ENCODE results near the gene TNFAIP8L2. TPM values are rescaled to one million over a fixed set of nuclear protein-coding genes. Genes with fewer than 3 reads are reported as not detected.

The TNFAIP8L2 gene
- total RNA-seq, 1 experiment from 2014 or later: not detected

GRCh38 chr1:151143986-151144385, 12.5 kb upstream of the TNFAIP8L2 start:
- ChIA-PET RAD21 (ENCODE audit: low non-redundant PET in 1 of 2, low total read pairs in 2 of 2, uncharacterized antibody in 2 of 2, unreplicated experiment in 2 of 2) (no interaction called here), CTCF (interaction anchor here (1.7 kb wide), 1 partner anchor 44 kb away, joined by 7 read pairs; no protein-coding TSS in a partner anchor), POLR2A (no interaction called here)
- no peaks in the 10 kb centered on the region for H3K9me3 ChIP-seq (ENCODE audit: control insufficient read depth in 1 of 2, insufficient read depth in 1 of 2, low read depth in 1 of 2, low read length in 2 of 2)
- no peak overlapping the region for H3K9ac ChIP-seq (ENCODE audit: low read length)
- H2AFZ ChIP-seq (ENCODE audit: low read depth, low read length, poor library complexity, severe bottlenecking): no peak overlapping the region
- intact Hi-C loops (cut with micrococcal nuclease): no loop called here
- ATAC-seq (no peak), DNase-seq (ENCODE audit: low read depth, low spot score) (no peak)
- TF ChIP-seq YY1 (IDR thresholded peaks at IDR 0.05; ENCODE audit: extremely low read depth, insufficient replicate concordance, low read depth, low read length): no peak
- H3K27ac ChIP-seq (ENCODE audit: low read depth, low read length): no peak overlapping the region
- no peaks in the 10 kb centered on the region for H3K36me3 ChIP-seq (ENCODE audit: control insufficient read depth in 1 of 2, insufficient read depth in 2 of 2, low read length in 2 of 2)
- H3K4me3 ChIP-seq (replicated peaks in 1 of 2; ENCODE audit: low read depth in 1 of 2, low read length in 2 of 2): no peak overlapping the region
- no peaks in the 10 kb centered on the region for H4K20me1 ChIP-seq (ENCODE audit: insufficient read depth)
- peaks cover 8 to 17% of the 10 kb centered on the region in 2 experiments; a peak in 3 of 4 replicates for H3K4me1 ChIP-seq (ENCODE audit: control insufficient read depth in 1 of 2, insufficient read depth in 2 of 2, low read length in 2 of 2)
- BruUV-seq (replicated peaks): no TSS peak
- no peaks in the 10 kb centered on the region for H3K9me2 ChIP-seq (ENCODE audit: insufficient read depth)
- H3K4me2 ChIP-seq (ENCODE audit: low read length): no peak overlapping the region
- no peaks in the 10 kb centered on the region for H3K79me2 ChIP-seq (ENCODE audit: insufficient read depth, low read length)
- H3K27me3 ChIP-seq (ENCODE audit: insufficient read depth, low read length): no peaks in the 10 kb centered on the region

GRCh38 chr1:151144474-151145303, 11.8 kb upstream of the TNFAIP8L2 start:
- BruUV-seq (replicated peaks): no TSS peak
- intact Hi-C loops (cut with micrococcal nuclease): no loop called here
- TF ChIP-seq TCF7L2 (IDR thresholded peaks at IDR 0.05; ENCODE audit: borderline replicate concordance, extremely low read depth, insufficient read depth, insufficient read length) (no peak), FOSL1 (IDR thresholded peaks at IDR 0.05; ENCODE audit: low read depth) (no peak), POLR2A (IDR thresholded peaks at IDR 0.05; ENCODE audit: borderline replicate concordance, extremely low read depth, insufficient read depth, insufficient read length) (no peak), YY1 (IDR thresholded peaks at IDR 0.05; ENCODE audit: extremely low read depth, insufficient replicate concordance, low read depth, low read length) (no peak), ELF1 (IDR thresholded peaks at IDR 0.05; ENCODE audit: borderline replicate concordance, low read depth) (no peak), SP1 (IDR thresholded peaks at IDR 0.05; ENCODE audit: low read depth) (no peak), ZBTB33 (IDR thresholded peaks at IDR 0.05; ENCODE audit: extremely low read depth, insufficient replicate concordance, low read length) (no peak), CBX3 (IDR thresholded peaks at IDR 0.05; ENCODE audit: low read depth) (no peak), REST (IDR thresholded peaks at IDR 0.05; ENCODE audit: low read depth) (no peak), RAD21 (IDR thresholded peaks at IDR 0.05; ENCODE audit: low read depth) (no peak), POLR2AphosphoS5 (IDR thresholded peaks at IDR 0.05; ENCODE audit: low read depth, low read length) (no peak), MAX (IDR thresholded peaks at IDR 0.05) (no peak), ATF3 (IDR thresholded peaks at IDR 0.05) (no peak)

More at GRCh38 chr1:151144474-151145303, 11.8 kb upstream of the TNFAIP8L2 start:
- peaks cover 8 to 17% of the 10 kb centered on the region in 2 experiments; a peak in 3 of 4 replicates for H3K4me1 ChIP-seq (ENCODE audit: control insufficient read depth in 1 of 2, insufficient read depth in 2 of 2, low read length in 2 of 2)
- DNase-seq (ENCODE audit: low read depth, low spot score) (no peak), ATAC-seq (no peak)
- no peaks in the 10 kb centered on the region for H4K20me1 ChIP-seq (ENCODE audit: insufficient read depth)
- H3K4me2 ChIP-seq (ENCODE audit: low read length): no peak overlapping the region
- no peak overlapping the region for H2AFZ ChIP-seq (ENCODE audit: low read depth, low read length, poor library complexity, severe bottlenecking)
- ChIA-PET POLR2A (no interaction called here), RAD21 (ENCODE audit: low non-redundant PET in 1 of 2, low total read pairs in 2 of 2, uncharacterized antibody in 2 of 2, unreplicated experiment in 2 of 2) (no interaction called here), CTCF (interaction anchor here (1.7 kb wide), 1 partner anchor 45 kb away, joined by 7 read pairs; no protein-coding TSS in a partner anchor)
- no peaks in the 10 kb centered on the region for H3K79me2 ChIP-seq (ENCODE audit: insufficient read depth, low read length)
- no peaks in the 10 kb centered on the region for H3K9me3 ChIP-seq (ENCODE audit: control insufficient read depth in 1 of 2, insufficient read depth in 1 of 2, low read depth in 1 of 2, low read length in 2 of 2)
- H3K9ac ChIP-seq (ENCODE audit: low read length): no peak overlapping the region
- no peaks in the 10 kb centered on the region for H3K27me3 ChIP-seq (ENCODE audit: insufficient read depth, low read length)
- H3K27ac ChIP-seq (ENCODE audit: low read depth, low read length): no peak overlapping the region
- H3K9me2 ChIP-seq (ENCODE audit: insufficient read depth): no peaks in the 10 kb centered on the region
- H3K4me3 ChIP-seq (replicated peaks in 1 of 2; ENCODE audit: low read depth in 1 of 2, low read length in 2 of 2): no peak overlapping the region
- no peaks in the 10 kb centered on the region for H3K36me3 ChIP-seq (ENCODE audit: control insufficient read depth in 1 of 2, insufficient read depth in 2 of 2, low read length in 2 of 2)
